Stimulated activated CD8-positive, alpha-beta memory T cell treated with anti-CD3 and anti-CD28 coated beads, Interleukin-4, amount 100 ng/mL, for 48 hours (primary cell): ENCODE measurements around the gene MED22.
"Not testable (repeated sequence)": the region's sequence is repeated elsewhere in the genome, so short reads cannot be mapped to it uniquely, and the experiment has no call there.

Experiments
- DNase-seq: peaks from one replicate; pipeline ENCODE4 v3.0.0-alpha.2; 2020

The MED22 gene

DNA sequence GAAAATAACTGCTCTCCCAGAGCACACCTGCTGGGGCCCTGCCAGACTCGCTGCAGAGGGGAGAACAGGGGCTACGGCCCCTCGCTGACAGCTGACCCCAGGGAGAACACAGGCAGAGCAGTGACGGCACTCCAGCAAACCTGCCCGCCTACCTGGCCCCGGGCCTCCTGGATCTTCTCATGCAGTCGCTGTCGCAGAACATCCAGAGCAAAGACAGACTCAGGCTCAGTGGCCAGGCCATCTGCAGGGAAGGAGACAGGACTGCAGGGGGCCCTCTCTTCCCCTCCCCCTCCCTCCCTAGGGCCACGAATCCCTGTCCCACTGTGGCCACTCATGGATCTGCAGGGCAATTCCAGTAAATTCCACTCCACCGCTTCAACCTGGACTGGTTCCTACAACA is 14.4 kb downstream of the MED22 start:
- DNase-seq = no peak

DNA sequence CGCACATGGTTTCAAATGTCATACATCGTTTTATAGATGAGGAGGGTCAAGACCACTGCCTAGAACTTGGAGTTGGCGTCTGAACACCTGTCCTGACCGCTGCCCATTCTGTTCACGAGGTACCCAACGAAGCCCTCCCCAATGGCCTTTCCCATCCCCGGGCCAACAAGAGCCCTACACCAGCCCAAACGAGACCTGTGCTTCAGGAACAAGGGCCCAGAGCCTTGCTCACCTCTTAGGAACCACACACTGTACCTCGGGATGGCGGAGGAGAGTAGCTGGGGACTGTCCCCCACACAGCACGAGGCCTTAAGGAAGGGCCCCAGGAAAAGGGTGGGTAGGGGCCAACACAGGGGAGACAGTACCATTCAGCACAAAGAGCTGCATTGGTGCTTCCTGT is 14.9 kb downstream of the MED22 start:
- no peak for DNase-seq

DNA sequence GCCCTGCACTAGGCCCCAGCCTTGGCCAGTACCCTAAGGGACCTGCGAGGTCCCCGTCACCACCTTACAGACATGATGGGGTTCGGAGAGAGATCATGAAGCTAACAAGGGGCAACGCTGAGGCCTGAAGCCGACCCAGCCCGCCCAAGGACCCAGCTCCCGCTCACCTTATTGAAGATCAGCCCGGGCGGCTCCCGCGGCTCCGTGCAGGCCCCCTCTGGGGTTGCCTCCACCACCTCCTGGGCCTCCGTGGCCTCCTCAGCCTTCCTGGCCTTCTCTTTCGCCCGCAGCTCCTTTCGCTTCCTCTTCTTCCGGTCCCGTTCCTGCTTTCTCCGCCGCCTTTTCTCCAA is 15.6 kb downstream of the MED22 start:
- no peak for DNase-seq

DNA sequence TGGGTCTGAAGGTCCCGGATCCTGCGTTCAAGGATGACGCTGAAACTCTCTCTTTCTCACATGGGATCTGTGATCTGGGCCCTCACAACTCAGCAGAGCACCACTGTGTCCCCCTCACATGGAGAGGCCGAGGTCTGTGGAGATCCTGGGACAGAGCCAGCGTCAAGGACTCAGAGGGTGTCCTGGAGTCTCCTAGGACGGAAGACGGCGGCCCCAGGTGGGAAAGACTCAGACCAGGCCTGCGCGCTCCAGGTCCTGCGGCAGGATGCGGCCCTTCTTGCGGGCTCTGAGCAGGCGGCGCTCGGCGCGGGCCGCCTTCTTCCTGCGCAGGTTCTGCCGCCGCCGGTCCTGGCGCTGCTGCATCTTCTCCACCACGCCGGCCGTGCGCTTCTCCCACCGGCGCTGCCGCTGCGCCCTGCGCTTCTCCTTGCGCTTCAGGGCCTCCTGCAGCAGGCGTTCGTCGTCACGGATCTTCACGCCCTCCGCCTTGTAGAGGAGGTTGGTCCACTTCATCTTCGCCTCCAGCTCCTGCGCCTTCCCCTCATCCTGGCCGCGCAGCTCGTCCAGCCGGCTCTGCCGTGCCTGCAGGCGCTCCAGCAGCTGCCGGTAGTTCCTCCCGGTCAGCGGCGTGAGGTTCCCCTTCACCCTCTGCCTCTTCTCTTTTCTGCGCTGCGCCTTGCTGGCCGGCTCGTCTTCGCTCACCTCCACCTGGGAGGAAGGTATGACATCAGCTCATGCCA is 16.1 kb downstream of the MED22 start:
- no peak for DNase-seq

DNA sequence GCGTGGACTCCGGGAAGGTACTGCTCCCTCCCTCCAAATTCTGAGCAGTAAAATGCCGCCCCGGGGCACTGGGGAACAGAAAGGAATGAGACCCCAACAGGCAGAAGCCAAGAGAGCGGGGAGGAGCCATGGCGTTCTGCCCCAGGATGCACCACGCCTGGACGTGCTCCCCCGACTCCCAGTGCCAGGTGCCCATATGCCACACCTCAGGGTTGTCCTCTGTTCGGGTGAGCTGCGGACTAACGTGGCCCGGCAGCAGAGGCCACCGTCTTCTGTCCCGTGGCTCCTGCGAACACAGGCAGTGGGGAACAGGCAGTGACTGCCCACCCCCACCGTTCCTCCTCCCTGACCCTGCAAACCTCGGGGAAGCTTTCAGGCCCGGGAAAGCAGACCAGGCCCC is 16.7 kb downstream of the MED22 start:
- DNase-seq = no peak

DNA sequence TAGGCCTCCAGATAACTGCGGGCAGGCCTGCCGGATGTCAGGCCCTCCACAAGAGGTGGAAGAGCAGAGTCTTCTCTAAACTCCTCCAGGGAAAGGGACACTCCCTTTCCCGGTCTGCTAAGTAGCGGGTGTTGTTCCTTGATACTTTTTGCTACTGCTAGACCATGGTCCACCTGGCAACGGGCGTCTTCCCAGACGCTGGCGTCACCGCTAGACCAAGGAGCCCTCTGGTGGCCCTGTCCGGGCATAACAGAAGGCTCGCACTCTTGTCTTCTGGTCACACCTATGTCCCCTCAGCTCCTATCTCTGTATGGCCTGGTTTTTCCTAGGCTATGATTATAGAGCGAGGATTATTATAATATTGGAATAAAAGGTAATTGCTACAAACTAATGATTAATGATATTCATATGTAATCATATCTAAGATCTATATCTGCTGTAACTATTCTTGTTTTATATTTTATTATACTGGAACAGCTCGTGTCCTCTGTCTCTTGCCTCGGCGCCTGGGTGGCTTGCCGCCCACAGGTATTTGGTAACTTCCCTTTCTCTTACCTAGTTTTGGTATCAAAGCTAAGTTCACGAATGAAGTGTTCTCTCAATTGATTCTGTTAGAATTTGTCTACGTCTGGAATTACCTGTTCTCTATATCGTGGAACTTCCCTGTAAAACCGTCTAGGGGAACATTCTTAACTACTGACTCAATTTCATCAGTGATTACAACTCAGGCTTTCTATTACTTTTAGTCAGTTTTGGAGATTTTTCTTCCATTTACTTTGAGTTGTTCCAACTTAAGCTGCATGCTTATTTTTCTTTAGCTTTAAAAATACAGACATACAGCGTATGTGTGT is 18.4 kb downstream of the MED22 start:
- DNase-seq = not testable (repeated sequence)

DNA sequence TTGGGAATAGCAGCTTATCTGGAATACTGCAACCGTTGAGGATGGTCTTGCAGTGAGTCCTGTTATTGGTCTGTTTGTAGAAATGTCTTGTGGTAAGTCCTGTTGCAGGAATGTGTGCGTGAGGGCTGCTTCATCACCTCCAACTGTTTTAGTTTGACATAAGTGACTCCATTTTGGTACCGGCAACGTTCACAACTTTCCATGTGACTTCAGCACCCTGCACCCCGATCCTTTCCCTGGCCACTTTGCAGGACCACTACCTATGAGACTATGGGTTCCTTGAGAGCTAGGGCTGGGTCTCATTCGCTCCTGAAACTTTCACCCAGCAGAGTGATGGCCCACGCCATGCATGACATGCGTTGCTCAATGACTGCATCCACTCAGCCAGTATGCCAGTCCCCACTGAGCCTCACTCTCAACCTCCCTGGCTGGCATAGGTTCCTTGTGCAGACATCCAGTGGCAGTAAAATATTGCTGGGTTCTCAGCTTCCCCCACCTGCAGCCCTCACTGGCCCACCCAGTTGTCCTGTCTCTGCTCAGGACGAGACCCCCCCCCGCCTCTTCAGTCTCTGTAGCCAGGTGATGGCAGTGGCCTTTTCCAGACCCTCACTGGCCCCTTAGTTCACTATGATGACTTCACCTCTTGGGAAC is 20.0 kb downstream of the MED22 start:
- no peak for DNase-seq

DNA sequence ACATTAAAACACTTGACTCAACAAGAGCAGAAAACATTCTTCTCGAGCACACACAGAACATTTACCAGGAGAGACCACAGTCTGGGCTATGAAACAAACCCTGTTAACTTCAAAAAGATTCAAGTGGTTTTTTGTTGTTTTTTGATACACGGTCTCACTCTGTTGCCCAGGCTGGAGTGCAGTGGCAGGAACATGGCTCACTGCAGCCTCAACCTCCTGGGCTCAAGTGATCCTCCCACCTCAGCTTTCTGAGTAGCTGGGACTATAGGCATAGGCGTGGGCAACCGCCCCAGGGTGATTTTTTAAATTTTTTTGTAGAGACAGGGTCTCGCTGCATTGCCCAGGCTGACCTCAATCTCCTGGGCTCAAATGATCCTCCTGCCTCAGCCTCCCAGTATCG is 20.9 kb downstream of the MED22 start:
- not testable (repeated sequence) for DNase-seq

DNA sequence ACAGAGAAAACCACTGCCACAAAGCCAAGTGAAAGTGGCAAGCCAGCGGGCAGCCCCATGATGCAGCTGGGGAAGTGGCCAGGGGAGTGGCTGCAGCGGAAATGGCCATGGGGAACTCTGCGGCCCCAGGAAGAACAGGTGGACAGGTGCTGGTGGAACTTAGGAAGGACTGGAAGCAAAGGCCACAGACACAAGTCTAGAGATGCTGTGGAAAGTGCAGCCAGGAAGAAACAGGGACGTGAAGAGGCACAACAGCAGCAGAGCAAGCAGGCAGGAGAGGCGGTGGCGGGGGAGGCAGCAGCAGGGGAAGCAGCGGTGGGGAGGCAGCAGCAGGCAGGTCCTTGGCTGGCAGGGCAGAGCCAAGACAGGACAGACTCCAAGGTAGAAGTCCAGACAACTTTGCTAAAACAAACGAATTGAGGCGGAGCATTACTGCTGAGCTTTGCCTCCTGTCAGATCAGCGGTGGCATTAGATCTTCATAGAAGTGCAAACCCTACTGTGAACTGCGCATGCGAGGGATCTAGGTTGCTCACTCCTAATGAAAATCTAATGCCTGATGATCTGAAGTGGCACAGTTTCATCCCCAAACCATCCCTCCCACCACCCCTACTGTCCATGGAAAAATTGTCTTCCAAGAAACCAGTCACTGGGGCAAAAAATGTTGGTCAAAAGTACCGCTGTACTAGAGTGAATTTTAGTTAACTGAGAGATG is 23.8 kb downstream of the MED22 start:
- no peak for DNase-seq

DNA sequence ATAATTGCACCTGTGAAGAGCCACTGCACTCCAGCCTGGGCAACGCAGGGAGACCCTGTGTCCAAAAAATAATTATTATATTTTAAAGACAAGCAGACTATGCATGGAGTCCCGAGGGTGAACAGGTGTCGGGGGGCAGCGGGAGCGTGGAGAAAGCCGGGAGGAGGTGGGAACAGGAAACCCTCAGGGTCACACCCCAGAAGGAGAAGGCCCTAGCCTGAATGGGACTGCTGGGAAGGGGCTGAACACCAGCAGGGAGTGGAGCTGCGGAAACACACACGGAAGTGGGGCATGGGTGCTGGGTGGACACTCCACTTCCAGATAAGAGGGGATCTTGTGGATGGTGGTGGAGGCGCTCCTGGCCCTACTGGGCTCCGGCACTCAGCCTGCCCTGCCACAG is 24.7 kb downstream of the MED22 start:
- no peak for DNase-seq

DNA sequence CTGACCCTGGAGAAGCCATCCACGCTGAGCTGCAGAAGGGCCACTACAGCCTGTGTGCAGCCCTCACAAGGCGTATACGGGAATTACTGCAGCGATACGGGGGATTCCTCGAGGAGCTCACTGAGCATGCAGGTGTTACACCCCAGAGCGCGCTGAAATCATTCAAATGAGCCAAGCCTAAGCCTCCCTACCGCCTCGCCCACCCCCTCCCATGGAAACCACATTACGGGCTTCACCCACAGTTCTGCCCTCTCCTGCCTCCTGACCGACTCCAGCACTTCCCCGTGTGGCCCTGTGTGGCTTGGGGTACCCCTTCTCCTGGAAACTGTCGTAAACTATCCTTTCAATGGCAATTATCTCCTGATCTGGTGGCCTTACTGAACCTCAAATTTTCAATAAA is 25.2 kb downstream of the MED22 start:
- DNase-seq = no peak

DNA sequence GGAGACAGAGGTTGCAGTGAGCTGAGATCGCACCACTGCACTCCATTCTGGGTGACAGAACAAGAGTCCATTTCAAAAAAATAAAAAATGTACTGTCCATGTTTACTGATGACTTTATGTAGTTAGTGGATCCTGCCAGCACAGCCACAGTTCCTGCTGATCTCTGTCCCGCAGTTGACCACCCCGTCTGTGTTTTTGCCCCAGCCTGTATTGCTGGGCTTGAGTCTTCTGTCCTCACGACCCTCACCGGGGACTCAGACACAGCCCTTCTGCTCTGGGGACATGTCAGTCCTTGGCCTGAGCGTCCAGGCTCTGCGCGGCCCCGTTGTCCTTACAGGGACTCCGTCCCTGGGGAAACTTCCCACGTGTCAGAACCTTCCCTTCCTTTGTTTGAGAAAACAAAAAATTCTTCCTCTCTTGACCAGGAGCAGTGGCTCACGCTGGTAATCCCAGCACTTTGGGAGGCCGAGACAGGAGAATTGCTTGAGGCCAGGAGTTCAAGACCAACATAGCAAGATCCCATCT is 26.5 kb downstream of the MED22 start:
- no peak for DNase-seq

DNA sequence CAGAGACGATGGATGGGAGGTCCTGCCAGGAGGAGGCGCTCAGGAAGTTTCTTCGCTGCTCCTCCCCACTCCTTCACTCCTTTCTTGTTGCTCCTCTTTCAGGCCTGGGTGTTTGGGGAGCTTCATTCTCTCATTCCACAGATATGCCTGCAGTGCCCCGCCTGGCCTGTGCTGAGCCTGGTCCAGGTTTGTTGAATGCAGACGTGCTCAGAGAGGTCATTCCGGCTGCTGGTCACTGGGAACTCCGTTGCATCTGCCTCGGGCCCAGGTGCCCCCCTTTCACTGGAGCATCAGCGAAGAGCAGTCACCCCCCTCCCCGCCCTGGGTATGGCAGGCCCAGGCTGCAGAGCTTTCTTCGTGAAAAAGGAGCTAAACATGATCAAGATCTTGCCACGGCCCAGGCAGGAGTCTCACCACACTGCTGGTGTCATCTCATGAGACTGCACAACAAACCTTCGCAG is 27.5 kb downstream of the MED22 start:
- DNase-seq = no peak

DNA sequence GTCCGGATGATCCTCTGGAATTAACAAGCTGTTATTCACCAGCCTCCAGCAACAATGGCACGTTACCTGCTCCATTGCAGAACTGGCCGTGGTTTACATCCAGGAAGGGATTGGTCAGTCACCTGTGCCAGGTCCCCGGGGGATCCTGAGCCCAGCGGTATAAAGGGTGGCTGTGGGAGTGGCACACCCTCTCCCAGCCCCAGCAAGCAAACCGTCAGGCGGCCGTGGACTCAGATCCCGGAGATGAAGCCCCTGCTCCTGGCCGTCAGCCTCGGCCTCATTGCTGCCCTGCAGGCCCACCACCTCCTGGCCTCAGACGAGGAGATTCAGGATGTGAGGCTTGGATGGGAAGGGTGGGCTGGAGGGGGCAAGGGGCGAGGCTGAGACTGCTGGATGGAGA is 30.4 kb downstream of the MED22 start:
- DNase-seq = not testable (repeated sequence)

DNA sequence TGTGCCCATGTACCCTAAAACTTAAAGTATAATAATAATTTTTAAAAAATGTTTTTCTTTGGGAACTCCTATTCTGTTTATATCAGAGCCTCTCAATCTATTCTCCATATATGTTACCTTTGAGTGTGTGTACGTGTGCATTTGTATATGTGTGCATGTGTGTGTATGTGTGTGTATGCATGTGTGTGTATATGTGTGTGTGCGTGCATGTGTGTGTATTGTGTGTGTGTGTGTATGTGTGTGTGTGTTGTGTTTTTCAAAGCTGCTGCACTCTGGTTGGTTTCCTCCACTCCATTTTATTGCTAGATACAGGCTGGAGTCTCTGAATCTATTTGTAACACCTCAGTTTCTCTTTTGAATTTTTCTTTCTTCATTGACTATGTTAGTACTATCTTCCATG is 31.9 kb downstream of the MED22 start:
- DNase-seq = no peak

DNA sequence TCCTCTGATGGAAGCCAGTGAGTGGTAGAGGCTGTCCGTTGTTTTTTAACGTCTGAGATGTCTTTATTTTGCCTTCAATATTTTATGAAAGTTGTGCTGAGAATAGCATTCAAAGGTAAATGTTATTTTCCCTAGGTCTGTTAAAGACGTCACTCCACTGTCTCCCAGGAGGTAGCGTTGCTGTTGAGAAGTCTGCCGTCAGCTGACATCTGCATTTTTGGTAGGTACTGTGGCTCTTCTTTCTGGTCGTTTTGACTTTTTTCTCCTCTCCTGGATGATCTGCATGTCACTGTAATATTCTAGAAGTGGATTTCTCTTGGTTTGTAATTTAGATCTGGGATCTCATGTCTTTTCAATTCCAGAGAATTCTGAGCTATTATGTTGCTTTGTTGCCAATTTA is 38.3 kb downstream of the MED22 start:
- no peak for DNase-seq

DNA sequence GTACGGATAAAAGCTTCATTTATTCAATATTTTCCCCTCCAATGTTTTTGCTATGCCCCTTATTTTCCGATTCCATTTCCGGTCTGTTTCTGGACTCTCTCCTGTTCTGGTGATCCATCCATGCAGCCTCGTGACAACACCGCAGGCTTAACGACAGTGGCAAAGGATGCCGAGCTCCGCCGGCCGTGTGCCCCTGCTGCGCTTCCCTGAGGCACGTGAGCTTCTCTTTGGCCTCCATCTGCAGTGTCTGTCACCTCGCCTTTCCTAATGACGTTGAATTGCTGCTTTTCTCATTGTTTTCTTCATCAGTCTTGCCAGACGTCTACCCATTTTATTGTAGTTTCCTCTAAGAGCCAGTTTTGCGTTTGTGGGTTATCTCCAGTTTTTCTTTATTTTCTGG is 40.6 kb downstream of the MED22 start:
- no peak for DNase-seq

DNA sequence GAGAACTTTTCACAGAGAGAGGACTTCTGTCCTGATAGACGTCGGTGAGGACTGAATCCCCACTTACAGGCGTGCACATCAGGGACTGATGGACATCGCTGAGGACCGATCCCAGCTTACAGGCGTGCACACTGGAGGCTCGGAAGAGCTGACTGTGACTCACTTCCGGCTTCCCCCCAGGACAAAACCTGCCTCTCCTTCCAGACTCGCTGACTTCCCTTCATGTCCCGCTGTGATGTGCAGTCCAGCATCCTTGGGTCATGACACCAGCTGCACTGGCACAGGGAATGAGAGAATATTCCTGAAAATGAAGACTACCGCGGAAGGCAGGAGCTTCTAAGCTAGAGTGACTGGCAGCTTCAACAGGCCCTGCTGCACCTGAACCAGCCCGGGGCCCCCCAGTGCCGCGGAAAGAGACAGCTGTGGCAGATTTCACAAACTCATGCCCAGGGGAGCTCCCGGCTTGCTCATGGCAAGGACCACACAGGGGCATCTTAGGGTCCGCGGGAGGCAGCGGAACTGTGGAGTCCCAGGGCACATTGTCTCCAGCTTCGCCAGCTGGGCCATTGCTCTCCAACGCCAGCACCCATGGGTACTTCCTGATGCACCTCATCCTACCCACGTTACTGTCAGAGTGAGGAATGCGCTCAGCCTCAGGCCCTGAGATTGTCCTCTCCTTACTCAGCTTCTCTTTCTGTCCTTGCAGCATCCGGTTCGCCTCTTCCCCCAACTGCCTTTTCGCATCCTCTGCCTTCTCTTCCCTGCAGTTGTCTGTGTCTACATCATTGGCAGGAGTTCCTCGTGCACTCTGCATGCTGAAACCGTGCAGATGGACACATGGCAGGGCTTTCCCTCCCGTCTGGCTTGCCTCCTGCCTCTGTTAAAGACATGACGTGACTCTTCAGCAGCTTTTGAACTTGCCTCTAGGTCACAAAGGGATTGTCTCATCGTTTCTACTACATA is 41.4 kb downstream of the MED22 start:
- DNase-seq = no peak

DNA sequence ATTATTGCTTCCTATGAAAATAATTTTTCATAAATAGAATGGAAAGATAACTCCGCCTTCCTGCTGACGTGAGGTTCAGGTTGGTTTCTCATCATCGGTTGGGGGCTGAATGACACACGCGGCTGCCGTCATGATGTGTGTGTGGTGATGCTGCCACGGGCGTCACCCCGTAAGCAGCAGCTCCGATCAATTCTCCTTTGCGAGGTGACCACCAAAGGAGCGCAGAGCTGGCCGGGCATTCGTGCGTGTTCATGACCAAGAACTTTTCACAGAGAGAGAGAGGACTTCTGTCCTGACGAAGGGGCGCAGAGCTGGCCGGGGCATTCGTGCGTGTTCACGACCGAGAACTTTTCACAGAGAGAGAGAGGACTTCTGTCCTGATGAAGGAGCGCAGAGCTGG is 42.2 kb downstream of the MED22 start:
- DNase-seq = no peak

DNA sequence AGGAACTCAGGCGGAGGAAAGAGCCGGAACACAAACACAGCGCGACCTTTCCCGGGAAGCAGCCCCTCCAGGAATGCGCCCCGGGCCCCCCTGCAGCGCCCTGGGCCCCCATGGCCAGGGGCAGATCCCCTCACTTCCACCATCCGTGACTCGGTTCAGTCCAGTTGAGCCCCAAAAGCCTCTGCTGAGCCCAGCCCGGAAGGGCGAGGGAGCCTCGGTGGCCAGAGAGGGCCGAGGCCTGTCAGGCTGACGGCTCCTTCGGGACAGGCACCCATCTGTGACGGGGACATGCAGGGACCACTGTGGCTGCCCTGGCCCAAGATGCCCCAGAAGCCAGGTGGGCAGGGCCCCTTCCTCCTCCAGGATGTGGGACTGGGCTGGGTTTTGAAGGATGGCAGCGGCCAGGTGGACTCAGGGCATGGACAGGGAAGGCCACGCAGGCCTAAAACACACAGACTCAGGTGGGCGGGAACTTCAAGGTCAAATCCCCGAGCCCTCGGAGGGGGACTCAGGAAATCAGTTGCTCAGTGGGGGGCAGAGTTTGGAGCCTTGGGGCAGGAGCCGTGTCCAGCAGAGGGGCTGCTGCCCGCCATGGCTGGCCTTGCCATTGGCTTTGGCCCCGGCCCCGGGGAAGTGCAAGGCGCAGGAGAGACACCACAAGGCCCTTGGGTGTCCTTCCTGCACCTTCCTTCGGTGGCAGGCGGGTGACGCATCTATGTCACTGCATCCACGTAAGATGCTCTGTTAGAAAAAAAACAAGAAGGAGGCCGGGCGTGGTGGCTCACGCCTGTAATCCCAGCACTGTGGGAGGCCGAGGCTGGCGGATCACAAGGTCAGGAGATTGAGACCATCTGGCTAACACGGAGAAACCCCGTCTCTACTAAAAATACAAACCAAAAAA is 43.2 kb downstream of the MED22 start:
- DNase-seq = no peak

DNA sequence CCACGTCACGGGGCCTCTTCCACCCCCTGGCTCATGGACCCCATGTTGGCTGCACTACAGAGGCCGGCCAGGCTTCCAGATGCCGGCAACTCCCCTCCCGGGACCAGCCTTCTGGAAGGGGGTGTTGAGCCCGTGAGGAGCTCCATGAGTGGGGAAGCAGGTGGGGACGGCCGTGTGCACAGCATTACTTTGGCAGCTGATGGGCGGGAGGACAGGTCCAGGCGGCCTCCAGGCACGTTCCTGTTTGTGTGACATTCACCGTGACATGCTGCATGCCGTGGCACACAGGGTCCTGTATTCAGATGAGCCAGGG is 43.8 kb downstream of the MED22 start:
- DNase-seq = no peak
